ENCODE results near the gene NRTN.
"Not testable (repeated sequence)": the region's sequence is repeated elsewhere in the genome, so short reads cannot be mapped to it uniquely, and the experiment has no call there.

The NRTN gene

GRCh38 chr19:5867201-5868136, 62.6 kb downstream of the NRTN start:
- Histone ChIP-seq H3K9me3 (ENCODE audit: control insufficient read depth in 1 of 2, low read length in 2 of 2) (no peaks in the 10 kb centered on the region), H3K36me3 (ENCODE audit: control insufficient read depth in 1 of 2, insufficient read depth in 2 of 2, low read length in 2 of 2) (no peaks in the 10 kb centered on the region), H3K27ac (ENCODE audit: low read depth, low read length) (no peak overlapping the region), H3K27me3 (ENCODE audit: control insufficient read depth in 1 of 2, insufficient read depth in 2 of 2, low read length in 2 of 2) (no peaks in the 10 kb centered on the region), H3K4me3 (ENCODE audit: low read depth in 1 of 2, low read length in 2 of 2) (no peak overlapping the region), H3K9ac (ENCODE audit: low read depth in 1 of 2, low read length in 2 of 2) (no peak overlapping the region), H3K4me1 (ENCODE audit: control insufficient read depth in 1 of 2, insufficient read depth in 2 of 2, low read length in 2 of 2) (no peaks in the 10 kb centered on the region)

- H3K27ac ChIP-seq (ENCODE audit: low read depth, low read length), result no peak overlapping the region
- H3K36me3 ChIP-seq (ENCODE audit: control insufficient read depth in 1 of 2, insufficient read depth in 2 of 2, low read length in 2 of 2), result no peaks in the 10 kb centered on the region
- H3K9me3 ChIP-seq (ENCODE audit: control insufficient read depth in 1 of 2, low read length in 2 of 2), result no peaks in the 10 kb centered on the region
- H3K4me3 ChIP-seq (ENCODE audit: low read depth in 1 of 2, low read length in 2 of 2), result no peak overlapping the region
- H3K27me3 ChIP-seq (ENCODE audit: control insufficient read depth in 1 of 2, insufficient read depth in 2 of 2, low read length in 2 of 2), result no peaks in the 10 kb centered on the region
- H3K4me1 ChIP-seq (ENCODE audit: control insufficient read depth in 1 of 2, insufficient read depth in 2 of 2, low read length in 2 of 2), result peaks cover 0 to 4% of the 10 kb centered on the region in 2 donors
- no peak overlapping the region for H3K9ac ChIP-seq (ENCODE audit: low read depth in 1 of 2, low read length in 2 of 2)
These were observed 66.1 kb downstream of the NRTN start for GRCh38 chr19:5870986-5871394.

DNA sequence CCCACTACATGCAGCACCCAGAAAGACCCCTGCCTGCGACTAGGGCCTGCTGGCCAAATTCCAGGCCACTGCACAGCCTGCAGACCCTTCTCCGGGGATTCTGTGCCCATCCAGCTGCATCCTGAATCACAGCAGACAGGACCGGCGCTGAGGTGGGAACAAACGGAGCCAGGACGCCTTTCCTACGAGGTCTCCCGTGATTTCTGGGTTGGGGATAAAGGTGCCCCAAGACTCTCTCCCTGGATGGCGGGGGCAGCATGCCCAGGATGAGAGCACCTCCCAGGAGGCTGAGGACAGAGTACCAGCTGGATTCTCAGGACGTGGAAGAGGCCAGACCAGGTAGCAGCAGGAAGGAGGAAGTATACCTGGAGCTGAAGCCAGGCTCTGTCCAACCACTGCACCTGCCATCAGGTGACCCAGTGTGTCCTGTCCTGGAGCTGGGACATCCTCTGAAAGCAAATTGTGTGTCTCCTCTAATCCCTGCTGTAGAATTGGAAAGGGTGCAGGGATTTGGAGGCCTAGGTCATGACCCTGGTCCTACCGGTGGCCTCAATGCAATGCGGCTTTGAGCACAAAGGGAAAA, 68.8 kb downstream of the NRTN start:
- no peak overlapping the region for H3K9ac ChIP-seq (ENCODE audit: low read depth in 1 of 2, low read length in 2 of 2)
- H3K27ac ChIP-seq (ENCODE audit: low read depth, low read length), result no peak overlapping the region
- H3K9me3 ChIP-seq (ENCODE audit: control insufficient read depth in 1 of 2, low read length in 2 of 2), result no peaks in the 10 kb centered on the region
- H3K4me1 ChIP-seq (ENCODE audit: control insufficient read depth in 1 of 2, insufficient read depth in 2 of 2, low read length in 2 of 2), result peaks cover 0 to 4% of the 10 kb centered on the region in 2 donors
- H3K4me3 ChIP-seq (ENCODE audit: low read depth in 1 of 2, low read length in 2 of 2), result no peak overlapping the region
- no peaks in the 10 kb centered on the region for H3K27me3 ChIP-seq (ENCODE audit: control insufficient read depth in 1 of 2, insufficient read depth in 2 of 2, low read length in 2 of 2)
- H3K36me3 ChIP-seq (ENCODE audit: control insufficient read depth in 1 of 2, insufficient read depth in 2 of 2, low read length in 2 of 2), result no peaks in the 10 kb centered on the region

DNA sequence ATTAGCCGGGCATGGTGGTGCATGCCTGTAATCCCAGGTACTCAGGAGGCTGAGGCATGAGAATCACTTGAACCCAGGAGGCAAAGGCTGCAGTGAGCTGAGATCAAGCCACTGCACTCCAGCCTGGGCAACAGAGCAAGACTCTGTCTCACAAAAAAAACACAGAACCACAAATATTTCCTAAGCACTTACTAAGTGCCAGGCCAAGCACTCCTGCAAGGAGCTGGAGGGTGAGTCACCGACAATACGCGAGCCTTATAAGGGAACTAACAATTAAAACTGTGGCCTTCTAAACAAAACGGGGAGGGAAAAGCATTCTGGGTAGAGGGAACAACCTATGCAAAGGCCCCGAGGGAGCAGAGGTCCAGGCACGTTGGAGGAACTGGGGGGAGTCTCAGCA, 69.6 kb downstream of the NRTN start:
- H3K4me1 ChIP-seq (ENCODE audit: control insufficient read depth in 1 of 2, insufficient read depth in 2 of 2, low read length in 2 of 2); H3K9me3 ChIP-seq (ENCODE audit: control insufficient read depth in 1 of 2, low read length in 2 of 2); H3K27ac ChIP-seq (ENCODE audit: low read depth, low read length); H3K27me3 ChIP-seq (ENCODE audit: control insufficient read depth in 1 of 2, insufficient read depth in 2 of 2, low read length in 2 of 2); H3K9ac ChIP-seq (ENCODE audit: low read depth in 1 of 2, low read length in 2 of 2); H3K4me3 ChIP-seq (ENCODE audit: low read depth in 1 of 2, low read length in 2 of 2); H3K36me3 ChIP-seq (ENCODE audit: control insufficient read depth in 1 of 2, insufficient read depth in 2 of 2, low read length in 2 of 2): not testable (repeated sequence)

GRCh38 chr19:5877427-5877826, 72.6 kb downstream of the NRTN start:
- no peak overlapping the region for H3K27ac ChIP-seq (ENCODE audit: low read depth, low read length)
- no peak overlapping the region for H3K4me3 ChIP-seq (ENCODE audit: low read depth in 1 of 2, low read length in 2 of 2)
- H3K27me3 ChIP-seq (ENCODE audit: control insufficient read depth in 1 of 2, insufficient read depth in 2 of 2, low read length in 2 of 2), result peaks cover 0 to 8% of the 10 kb centered on the region in 2 donors
- peaks cover 0 to 10% of the 10 kb centered on the region in 2 donors for H3K4me1 ChIP-seq (ENCODE audit: control insufficient read depth in 1 of 2, insufficient read depth in 2 of 2, low read length in 2 of 2)
- H3K9ac ChIP-seq (ENCODE audit: low read depth in 1 of 2, low read length in 2 of 2), result no peak overlapping the region
- H3K9me3 ChIP-seq (ENCODE audit: control insufficient read depth in 1 of 2, low read length in 2 of 2), result no peaks in the 10 kb centered on the region
- no peaks in the 10 kb centered on the region for H3K36me3 ChIP-seq (ENCODE audit: control insufficient read depth in 1 of 2, insufficient read depth in 2 of 2, low read length in 2 of 2)

DNA sequence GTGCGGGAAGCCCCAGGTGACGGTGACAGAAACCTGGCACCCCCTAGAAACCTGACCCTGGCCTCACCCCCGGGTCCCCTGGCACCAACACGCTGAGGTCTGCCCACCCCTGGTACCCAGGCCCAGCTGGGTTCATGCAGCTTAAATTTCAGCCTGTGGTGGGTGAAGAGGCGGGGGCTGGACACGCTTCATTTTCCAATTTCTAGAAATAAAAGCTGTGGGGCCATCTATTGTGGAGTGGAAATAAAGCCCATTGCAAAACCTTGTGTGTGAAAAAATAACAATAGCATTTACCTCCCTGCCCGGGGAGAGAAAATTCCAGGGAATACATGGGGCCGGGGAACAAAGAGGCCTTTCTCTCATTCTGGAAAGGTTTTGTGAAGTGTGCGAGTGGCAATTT, 73.0 kb downstream of the NRTN start:
- Histone ChIP-seq H3K4me1 (ENCODE audit: control insufficient read depth in 1 of 2, insufficient read depth in 2 of 2, low read length in 2 of 2) (peaks cover 0 to 10% of the 10 kb centered on the region in 2 donors), H3K36me3 (ENCODE audit: control insufficient read depth in 1 of 2, insufficient read depth in 2 of 2, low read length in 2 of 2) (no peaks in the 10 kb centered on the region), H3K9ac (ENCODE audit: low read depth in 1 of 2, low read length in 2 of 2) (no peak overlapping the region), H3K27ac (ENCODE audit: low read depth, low read length) (no peak overlapping the region), H3K9me3 (ENCODE audit: control insufficient read depth in 1 of 2, low read length in 2 of 2) (no peaks in the 10 kb centered on the region), H3K4me3 (ENCODE audit: low read depth in 1 of 2, low read length in 2 of 2) (no peak overlapping the region), H3K27me3 (ENCODE audit: control insufficient read depth in 1 of 2, insufficient read depth in 2 of 2, low read length in 2 of 2) (peaks cover 0 to 8% of the 10 kb centered on the region in 2 donors)

Data from duodenal mucosa (tissue), 2 donors.